ENCODE measurements around the gene JPH3. TPM values are rescaled to one million over a fixed set of nuclear protein-coding genes. Genes with fewer than 3 reads are reported as not detected.

JPH3 gene
- polyA plus RNA-seq, 6 donors from 2014 or later, result not detected

GRCh38 chr16:87581857-87582215 is 20.5 kb upstream of the JPH3 start:
- H3K36me3 Mint-ChIP-seq, result no peaks in the 10 kb centered on the region
- no peak overlapping the region for H3K27ac Mint-ChIP-seq
- H3K9me3 Mint-ChIP-seq, result no peaks in the 10 kb centered on the region
- no peak overlapping the region for H3K4me3 Mint-ChIP-seq
- DNase-seq (no peak), ATAC-seq (ENCODE audit: low read depth in 2 of 2) (no peak)
- peaks cover 21 to 63% (median 54%) of the 10 kb centered on the region in 3 donors for H3K27me3 Mint-ChIP-seq
- no peaks in the 10 kb centered on the region for H3K4me1 Mint-ChIP-seq

GRCh38 chr16:87582216-87582965 is 19.9 kb upstream of the JPH3 start:
- Mint-ChIP-seq H3K4me1 (no peaks in the 10 kb centered on the region), H3K9me3 (no peaks in the 10 kb centered on the region), H3K27me3 (peaks cover 25 to 67% (median 56%) of the 10 kb centered on the region in 3 donors), H3K27ac (no peak overlapping the region), H3K4me3 (no peak overlapping the region), H3K36me3 (no peaks in the 10 kb centered on the region)
- ATAC-seq (ENCODE audit: low read depth in 2 of 2) (no peak), DNase-seq (no peak)

- H3K4me1 Mint-ChIP-seq, result no peaks in the 10 kb centered on the region
- no peaks in the 10 kb centered on the region for H3K9me3 Mint-ChIP-seq
- ATAC-seq (ENCODE audit: low read depth in 2 of 2) (no peak), DNase-seq (no peak)
- peaks cover 25 to 72% (median 56%) of the 10 kb centered on the region in 3 donors for H3K27me3 Mint-ChIP-seq
- H3K27ac Mint-ChIP-seq, result no peak overlapping the region
- H3K36me3 Mint-ChIP-seq, result no peaks in the 10 kb centered on the region
- H3K4me3 Mint-ChIP-seq, result no peak overlapping the region
These were observed 19.4 kb upstream of the JPH3 start for GRCh38 chr16:87582966-87583325.

GRCh38 chr16:87583453-87584131 is 18.7 kb upstream of the JPH3 start:
- H3K4me3 Mint-ChIP-seq, result no peak overlapping the region
- peaks cover 23 to 73% (median 52%) of the 10 kb centered on the region in 3 donors for H3K27me3 Mint-ChIP-seq

GRCh38 chr16:87584271-87584670 is 18.0 kb upstream of the JPH3 start:
- H3K9me3 Mint-ChIP-seq, result no peaks in the 10 kb centered on the region
- no peaks in the 10 kb centered on the region for H3K4me1 Mint-ChIP-seq
- H3K27me3 Mint-ChIP-seq, result peaks cover 19 to 76% (median 50%) of the 10 kb centered on the region in 3 donors
- ATAC-seq (ENCODE audit: low read depth in 2 of 2) (no peak), DNase-seq (no peak)
- no peak overlapping the region for H3K4me3 Mint-ChIP-seq
- no peak overlapping the region for H3K27ac Mint-ChIP-seq
- no peaks in the 10 kb centered on the region for H3K36me3 Mint-ChIP-seq

More at GRCh38 chr16:87583453-87584131, 18.7 kb upstream of the JPH3 start:
- DNase-seq (no peak), ATAC-seq (ENCODE audit: low read depth in 2 of 2) (no peak)
- Mint-ChIP-seq H3K9me3 (no peaks in the 10 kb centered on the region), H3K27ac (no peak overlapping the region), H3K4me1 (no peaks in the 10 kb centered on the region), H3K36me3 (no peaks in the 10 kb centered on the region)

- Mint-ChIP-seq H3K9me3 (no peaks in the 10 kb centered on the region), H3K4me1 (no peaks in the 10 kb centered on the region), H3K4me3 (no peak overlapping the region), H3K27me3 (peaks cover 21 to 79% (median 57%) of the 10 kb centered on the region in 3 donors), H3K36me3 (no peaks in the 10 kb centered on the region), H3K27ac (no peak overlapping the region)
- DNase-seq (no peak), ATAC-seq (ENCODE audit: low read depth in 2 of 2) (no peak)
These were observed 17.3 kb upstream of the JPH3 start for GRCh38 chr16:87584975-87585374.

- no peak overlapping the region for H3K27ac Mint-ChIP-seq
- no peak overlapping the region for H3K4me3 Mint-ChIP-seq
- peaks cover 27 to 79% (median 57%) of the 10 kb centered on the region in 3 donors for H3K27me3 Mint-ChIP-seq
- no peaks in the 10 kb centered on the region for H3K36me3 Mint-ChIP-seq
- no peaks in the 10 kb centered on the region for H3K9me3 Mint-ChIP-seq
- DNase-seq (no peak), ATAC-seq (ENCODE audit: low read depth in 2 of 2) (no peak)
- no peaks in the 10 kb centered on the region for H3K4me1 Mint-ChIP-seq
These were observed 16.7 kb upstream of the JPH3 start for GRCh38 chr16:87585442-87586200.

GRCh38 chr16:87586201-87586782 is 16.0 kb upstream of the JPH3 start:
- H3K27ac Mint-ChIP-seq, result no peak overlapping the region
- no peaks in the 10 kb centered on the region for H3K9me3 Mint-ChIP-seq
- DNase-seq (no peak), ATAC-seq (ENCODE audit: low read depth in 2 of 2) (no peak)
- H3K4me1 Mint-ChIP-seq, result no peaks in the 10 kb centered on the region
- peaks cover 28 to 79% (median 58%) of the 10 kb centered on the region in 3 donors for H3K27me3 Mint-ChIP-seq
- H3K4me3 Mint-ChIP-seq, result no peak overlapping the region
- H3K36me3 Mint-ChIP-seq, result no peaks in the 10 kb centered on the region

GRCh38 chr16:87587636-87588035 is 14.7 kb upstream of the JPH3 start:
- no peak for ATAC-seq (ENCODE audit: low read depth in 2 of 2)
- H3K27ac Mint-ChIP-seq, result no peak overlapping the region

GRCh38 chr16:87592018-87592712 is 10.1 kb upstream of the JPH3 start:
- H3K9me3 Mint-ChIP-seq, result peaks cover 0 to 3% (median 0%) of the 10 kb centered on the region in 7 donors
- no peaks in the 10 kb centered on the region for H3K4me1 Mint-ChIP-seq
- H3K27me3 Mint-ChIP-seq, result peaks cover 28 to 72% (median 50%) of the 10 kb centered on the region in 3 donors
- no peaks in the 10 kb centered on the region for H3K36me3 Mint-ChIP-seq
- DNase-seq (no peak), ATAC-seq (ENCODE audit: low read depth in 2 of 2) (no peak)
- H3K27ac Mint-ChIP-seq, result no peak overlapping the region
- no peak overlapping the region for H3K4me3 Mint-ChIP-seq

More at GRCh38 chr16:87587636-87588035, 14.7 kb upstream of the JPH3 start:
- Mint-ChIP-seq H3K4me3 (no peak overlapping the region), H3K27me3 (peaks cover 25 to 93% (median 69%) of the 10 kb centered on the region in 3 donors), H3K9me3 (peaks cover 0 to 2% (median 0%) of the 10 kb centered on the region in 7 donors), H3K36me3 (no peaks in the 10 kb centered on the region), H3K4me1 (no peaks in the 10 kb centered on the region)
- no peak for DNase-seq

- ATAC-seq (ENCODE audit: low read depth in 2 of 2) (no peak), DNase-seq (no peak)
- peaks cover 0 to 3% (median 2%) of the 10 kb centered on the region in 7 donors for H3K9me3 Mint-ChIP-seq
- no peaks in the 10 kb centered on the region for H3K4me1 Mint-ChIP-seq
- H3K27ac Mint-ChIP-seq, result no peak overlapping the region
- H3K36me3 Mint-ChIP-seq, result no peaks in the 10 kb centered on the region
- peaks cover 26 to 59% (median 48%) of the 10 kb centered on the region in 3 donors for H3K27me3 Mint-ChIP-seq
- no peak overlapping the region for H3K4me3 Mint-ChIP-seq
These were observed 8.5 kb upstream of the JPH3 start for GRCh38 chr16:87593710-87594258.

- DNase-seq, result no peak
- no peak overlapping the region for H3K27ac Mint-ChIP-seq
- H3K4me1 Mint-ChIP-seq, result no peaks in the 10 kb centered on the region
- peaks cover 0 to 11% (median 5%) of the 10 kb centered on the region in 7 donors for H3K9me3 Mint-ChIP-seq
- H3K4me3 Mint-ChIP-seq, result peak overlapping the region in 1 of 8 donors; percentile 11
- H3K27me3 Mint-ChIP-seq, result peaks cover 34 to 52% (median 41%) of the 10 kb centered on the region in 3 donors
- ATAC-seq (ENCODE audit: low read depth in 2 of 2), result no peak
- peaks cover 0 to 4% of the 10 kb centered on the region in 2 donors for H3K36me3 Mint-ChIP-seq
These were observed 6.6 kb upstream of the JPH3 start for GRCh38 chr16:87595712-87596111.

Data from naive B cell (primary cell).